ENCODE measurements around the gene ARFGAP2.
A peak's percentile ranks its signal among the peaks of the same experiment; 100 is the strongest.

Gene ARFGAP2

GRCh38 chr11:47161134-47161854, 15.4 kb downstream of the ARFGAP2 start:
- Histone ChIP-seq H3K27ac (ENCODE audit: low read depth, low read length) (no peak overlapping the region), H3K36me3 (ENCODE audit: control insufficient read depth, insufficient read depth, low read length) (peaks cover 10% of the 10 kb centered on the region), H3K9ac (ENCODE audit: low read length) (no peak overlapping the region), H3K4me1 (ENCODE audit: control insufficient read depth, insufficient read depth, low read length) (no peaks in the 10 kb centered on the region), H3K4me3 (ENCODE audit: low read length) (no peak overlapping the region), H3K27me3 (ENCODE audit: control insufficient read depth, insufficient read depth, low read length) (no peaks in the 10 kb centered on the region)

GRCh38 chr11:47160753-47161133, 15.9 kb downstream of the ARFGAP2 start:
- H3K9ac ChIP-seq (ENCODE audit: low read length) = no peak overlapping the region

GRCh38 chr11:47158242-47158641, 18.4 kb downstream of the ARFGAP2 start:
- peaks cover 2% of the 10 kb centered on the region for H3K36me3 ChIP-seq (ENCODE audit: control insufficient read depth, insufficient read depth, low read length)
- no peak overlapping the region for H3K9ac ChIP-seq (ENCODE audit: low read length)
- no peaks in the 10 kb centered on the region for H3K4me1 ChIP-seq (ENCODE audit: control insufficient read depth, insufficient read depth, low read length)
- H3K4me3 ChIP-seq (ENCODE audit: low read length) = no peak overlapping the region
- no peak overlapping the region for H3K27ac ChIP-seq (ENCODE audit: low read depth, low read length)
- no peaks in the 10 kb centered on the region for H3K27me3 ChIP-seq (ENCODE audit: control insufficient read depth, insufficient read depth, low read length)

More at GRCh38 chr11:47160753-47161133, 15.9 kb downstream of the ARFGAP2 start:
- Histone ChIP-seq H3K36me3 (ENCODE audit: control insufficient read depth, insufficient read depth, low read length) (peaks cover 6% of the 10 kb centered on the region), H3K27ac (ENCODE audit: low read depth, low read length) (no peak overlapping the region), H3K4me1 (ENCODE audit: control insufficient read depth, insufficient read depth, low read length) (no peaks in the 10 kb centered on the region), H3K4me3 (ENCODE audit: low read length) (no peak overlapping the region), H3K27me3 (ENCODE audit: control insufficient read depth, insufficient read depth, low read length) (no peaks in the 10 kb centered on the region)

GRCh38 chr11:47157805-47158204, 18.9 kb downstream of the ARFGAP2 start:
- Histone ChIP-seq H3K4me3 (ENCODE audit: low read length) (no peak overlapping the region), H3K4me1 (ENCODE audit: control insufficient read depth, insufficient read depth, low read length) (peaks cover 2% of the 10 kb centered on the region), H3K27me3 (ENCODE audit: control insufficient read depth, insufficient read depth, low read length) (no peaks in the 10 kb centered on the region), H3K9ac (ENCODE audit: low read length) (no peak overlapping the region), H3K27ac (ENCODE audit: low read depth, low read length) (no peak overlapping the region), H3K36me3 (ENCODE audit: control insufficient read depth, insufficient read depth, low read length) (peaks cover 2% of the 10 kb centered on the region)

- Histone ChIP-seq H3K27me3 (ENCODE audit: control insufficient read depth, insufficient read depth, low read length) (no peaks in the 10 kb centered on the region), H3K4me1 (ENCODE audit: control insufficient read depth, insufficient read depth, low read length) (peaks cover 2% of the 10 kb centered on the region), H3K4me3 (ENCODE audit: low read length) (no peak overlapping the region), H3K36me3 (ENCODE audit: control insufficient read depth, insufficient read depth, low read length) (peaks cover 2% of the 10 kb centered on the region), H3K9ac (ENCODE audit: low read length) (no peak overlapping the region), H3K27ac (ENCODE audit: low read depth, low read length) (no peak overlapping the region)
Measured at GRCh38 chr11:47156951-47157350, 19.7 kb downstream of the ARFGAP2 start.

- no peaks in the 10 kb centered on the region for H3K27me3 ChIP-seq (ENCODE audit: control insufficient read depth, insufficient read depth, low read length)
- peaks cover 2% of the 10 kb centered on the region for H3K4me1 ChIP-seq (ENCODE audit: control insufficient read depth, insufficient read depth, low read length)
- no peak overlapping the region for H3K9ac ChIP-seq (ENCODE audit: low read length)
- no peak overlapping the region for H3K4me3 ChIP-seq (ENCODE audit: low read length)
- no peak overlapping the region for H3K27ac ChIP-seq (ENCODE audit: low read depth, low read length)
- H3K36me3 ChIP-seq (ENCODE audit: control insufficient read depth, insufficient read depth, low read length) = peaks cover 2% of the 10 kb centered on the region
Measured at GRCh38 chr11:47156333-47156732, 20.3 kb downstream of the ARFGAP2 start.

- peaks cover 2% of the 10 kb centered on the region for H3K36me3 ChIP-seq (ENCODE audit: control insufficient read depth, insufficient read depth, low read length)
- H3K27ac ChIP-seq (ENCODE audit: low read depth, low read length) = no peak overlapping the region
- peaks cover 2% of the 10 kb centered on the region for H3K4me1 ChIP-seq (ENCODE audit: control insufficient read depth, insufficient read depth, low read length)
- no peak overlapping the region for H3K9ac ChIP-seq (ENCODE audit: low read length)
- H3K4me3 ChIP-seq (ENCODE audit: low read length) = no peak overlapping the region
- no peaks in the 10 kb centered on the region for H3K27me3 ChIP-seq (ENCODE audit: control insufficient read depth, insufficient read depth, low read length)
Measured at GRCh38 chr11:47155879-47156278, 20.8 kb downstream of the ARFGAP2 start.

- no peak overlapping the region for H3K4me3 ChIP-seq (ENCODE audit: low read length)
- H3K9ac ChIP-seq (ENCODE audit: low read length) = no peak overlapping the region
- no peak overlapping the region for H3K27ac ChIP-seq (ENCODE audit: low read depth, low read length)
Measured at GRCh38 chr11:47154616-47155570, 21.8 kb downstream of the ARFGAP2 start.

GRCh38 chr11:47152953-47153950, 23.4 kb downstream of the ARFGAP2 start:
- H3K4me3 ChIP-seq (ENCODE audit: low read length) = no peak overlapping the region
- H3K9ac ChIP-seq (ENCODE audit: low read length) = no peak overlapping the region
- peaks cover 4% of the 10 kb centered on the region for H3K36me3 ChIP-seq (ENCODE audit: control insufficient read depth, insufficient read depth, low read length)
- H3K27me3 ChIP-seq (ENCODE audit: control insufficient read depth, insufficient read depth, low read length) = no peaks in the 10 kb centered on the region
- H3K4me1 ChIP-seq (ENCODE audit: control insufficient read depth, insufficient read depth, low read length) = peaks cover 14% of the 10 kb centered on the region
- H3K27ac ChIP-seq (ENCODE audit: low read depth, low read length) = no peak overlapping the region

More at GRCh38 chr11:47154616-47155570, 21.8 kb downstream of the ARFGAP2 start:
- H3K36me3 ChIP-seq (ENCODE audit: control insufficient read depth, insufficient read depth, low read length) = peaks cover 4% of the 10 kb centered on the region
- peaks cover 2% of the 10 kb centered on the region for H3K4me1 ChIP-seq (ENCODE audit: control insufficient read depth, insufficient read depth, low read length)
- H3K27me3 ChIP-seq (ENCODE audit: control insufficient read depth, insufficient read depth, low read length) = no peaks in the 10 kb centered on the region

GRCh38 chr11:47152126-47152952, 24.3 kb downstream of the ARFGAP2 start:
- Histone ChIP-seq H3K9ac (ENCODE audit: low read length) (no peak overlapping the region), H3K36me3 (ENCODE audit: control insufficient read depth, insufficient read depth, low read length) (peaks cover 4% of the 10 kb centered on the region), H3K4me1 (ENCODE audit: control insufficient read depth, insufficient read depth, low read length) (peaks cover 14% of the 10 kb centered on the region), H3K4me3 (ENCODE audit: low read length) (no peak overlapping the region), H3K27me3 (ENCODE audit: control insufficient read depth, insufficient read depth, low read length) (no peaks in the 10 kb centered on the region), H3K27ac (ENCODE audit: low read depth, low read length) (no peak overlapping the region)

- no peaks in the 10 kb centered on the region for H3K27me3 ChIP-seq (ENCODE audit: control insufficient read depth, insufficient read depth, low read length)
- peak overlapping the region; percentile 46 for H3K27ac ChIP-seq (ENCODE audit: low read depth, low read length)
- H3K4me3 ChIP-seq (ENCODE audit: low read length) = no peak overlapping the region
- peaks cover 14% of the 10 kb centered on the region for H3K4me1 ChIP-seq (ENCODE audit: control insufficient read depth, insufficient read depth, low read length)
- peaks cover 2% of the 10 kb centered on the region for H3K36me3 ChIP-seq (ENCODE audit: control insufficient read depth, insufficient read depth, low read length)
- H3K9ac ChIP-seq (ENCODE audit: low read length) = no peak overlapping the region
Measured at GRCh38 chr11:47149782-47150181, 26.9 kb downstream of the ARFGAP2 start.

Data from rectal smooth muscle tissue (tissue), 1 donor.